ENCODE data around the gene RAB31. TPM values are rescaled to one million over a fixed set of nuclear protein-coding genes. Genes with fewer than 3 reads are reported as not detected.
A peak's percentile ranks its signal among the peaks of the same experiment; 100 is the strongest.
"Not testable (repeated sequence)": the region's sequence is repeated elsewhere in the genome, so short reads cannot be mapped to it uniquely, and the experiment has no call there.

The RAB31 gene
- total and polyA plus RNA-seq, 4 experiments from 2014 or later: 0.07 to 1.8 (median 1.4) TPM

DNA sequence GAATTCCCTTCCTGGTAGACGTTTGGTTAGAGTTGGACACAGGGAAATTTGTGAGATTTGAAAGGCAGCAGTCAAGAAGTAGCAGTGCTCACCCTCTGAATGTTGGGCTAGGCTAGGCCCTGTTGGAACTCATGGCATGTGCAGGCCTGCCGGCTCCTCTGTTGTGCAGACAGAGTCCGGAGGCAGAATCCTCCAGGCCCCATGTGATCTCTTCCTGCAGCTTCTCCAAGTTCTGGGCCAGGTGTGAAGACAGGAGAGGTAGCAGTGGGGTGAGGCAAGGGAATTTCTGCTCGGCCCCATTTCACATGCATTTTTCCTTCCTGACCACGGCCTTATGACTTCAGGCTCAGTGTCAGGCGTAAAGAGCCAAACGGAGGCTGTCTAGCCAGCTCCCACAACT lies 36.9 kb upstream of the RAB31 start:
- Histone ChIP-seq H3K4me3 (ENCODE audit: low read length in 2 of 2) (no peak overlapping the region), H3K27ac (ENCODE audit: low read depth, low read length) (no peak overlapping the region), H3K9me3 (ENCODE audit: control insufficient read depth in 1 of 2, low read length in 2 of 2) (no peaks in the 10 kb centered on the region), H3K27me3 (ENCODE audit: insufficient read depth, low read length) (no peaks in the 10 kb centered on the region), H3K36me3 (ENCODE audit: insufficient read depth, low read length) (no peaks in the 10 kb centered on the region), H3K4me1 (ENCODE audit: insufficient read depth, low read length) (peaks cover 3% of the 10 kb centered on the region)
- ChIA-PET CTCF (ENCODE audit: partially characterized antibody) (no interaction called here), POLR2A (ENCODE audit: partially characterized antibody) (no interaction called here)
- Mint-ChIP-seq H3K9me3 (no peaks in the 10 kb centered on the region), H3K36me3 (no peaks in the 10 kb centered on the region), H3K4me1 (peaks cover 4 to 6% (median 5%) of the 10 kb centered on the region in 4 donors), H3K27me3 (peaks cover 6 to 9% of the 10 kb centered on the region in 2 donors), H3K4me3 (no peak overlapping the region), H3K27ac (no peak overlapping the region)
- no peak for DNase-seq
- intact Hi-C loops (cut with micrococcal nuclease): no loop called here

DNA sequence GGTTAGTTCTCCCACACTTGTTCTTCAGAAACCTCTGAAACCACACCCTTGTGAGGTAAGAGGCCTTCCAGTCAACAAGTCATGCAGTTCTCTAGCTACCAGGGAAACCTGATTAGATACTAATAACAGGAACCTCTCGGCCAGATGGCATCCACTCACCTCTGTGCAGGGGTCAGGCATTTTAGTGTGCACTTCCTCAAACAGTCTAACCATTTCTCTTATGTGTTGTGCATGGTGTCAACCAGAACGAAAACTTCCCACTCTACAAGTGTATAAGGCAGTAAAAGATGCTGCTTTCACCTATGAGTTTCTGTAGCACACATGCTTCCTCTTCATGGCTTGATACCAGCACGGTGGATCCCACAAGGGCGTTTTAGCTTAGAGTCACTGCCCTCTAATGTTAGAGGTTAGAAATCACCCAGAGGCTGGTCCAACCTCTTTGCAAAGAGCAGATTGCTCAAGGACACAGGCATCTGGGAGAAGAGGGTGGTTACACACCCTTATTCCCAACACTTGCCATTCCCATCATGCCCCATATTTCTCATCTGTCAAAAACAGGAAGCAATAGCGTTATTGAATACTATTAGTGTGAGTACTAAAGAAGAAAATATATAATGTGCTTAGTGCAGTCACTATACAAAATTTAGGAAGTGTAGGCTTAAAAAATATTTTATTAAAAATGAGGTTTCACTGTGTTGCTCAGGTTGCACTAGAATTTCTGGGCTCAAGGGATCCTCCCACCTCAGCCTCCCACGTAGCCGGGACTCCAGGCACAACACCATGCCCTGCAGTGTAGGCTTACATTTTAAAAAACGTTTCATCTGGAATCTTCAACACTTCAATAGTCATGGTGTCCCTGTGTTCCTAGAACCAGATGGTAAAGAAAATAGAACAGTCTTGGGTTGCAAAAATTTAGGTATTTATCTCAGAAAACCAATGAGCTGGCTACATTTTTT lies 34.5 kb upstream of the RAB31 start:
- peaks cover 4 to 6% (median 5%) of the 10 kb centered on the region in 4 donors for H3K4me1 Mint-ChIP-seq
- no peaks in the 10 kb centered on the region for H3K36me3 Mint-ChIP-seq
- no peaks in the 10 kb centered on the region for H3K27me3 ChIP-seq (ENCODE audit: insufficient read depth, low read length)
- peak; percentile 27 to 48 (median 31) for DNase-seq
- H3K27ac Mint-ChIP-seq: peak overlapping the region in 3 of 7 donors; percentile 75 to 84 (median 81)
- H3K36me3 ChIP-seq (ENCODE audit: insufficient read depth, low read length): no peaks in the 10 kb centered on the region
- H3K9me3 Mint-ChIP-seq: no peaks in the 10 kb centered on the region
- H3K27me3 Mint-ChIP-seq: peaks cover 6 to 12% of the 10 kb centered on the region in 2 donors
- no peaks in the 10 kb centered on the region for H3K9me3 ChIP-seq (ENCODE audit: control insufficient read depth in 1 of 2, low read length in 2 of 2)
- H3K4me3 Mint-ChIP-seq: peak overlapping the region in 1 of 8 donors; percentile 21
- H3K4me3 ChIP-seq (ENCODE audit: low read length in 2 of 2): no peak overlapping the region
- ChIA-PET POLR2A (ENCODE audit: partially characterized antibody) (interaction anchor here (0.9 kb wide), 1 partner anchor 54 kb away, joined by 3 read pairs; no protein-coding TSS in a partner anchor), CTCF (ENCODE audit: partially characterized antibody) (interaction anchor here (0.7 to 1.8 kb wide), 4 partner anchors 62 to 1897 kb away, joined by 3 to 8 read pairs (median 4); no protein-coding TSS in a partner anchor)
- peaks cover 3% of the 10 kb centered on the region for H3K4me1 ChIP-seq (ENCODE audit: insufficient read depth, low read length)
- no peak overlapping the region for H3K27ac ChIP-seq (ENCODE audit: low read depth, low read length)
- intact Hi-C loops (cut with micrococcal nuclease): loop anchor here (1.0 kb wide), 1 partner anchor 61 kb away; no protein-coding TSS in a partner anchor

DNA sequence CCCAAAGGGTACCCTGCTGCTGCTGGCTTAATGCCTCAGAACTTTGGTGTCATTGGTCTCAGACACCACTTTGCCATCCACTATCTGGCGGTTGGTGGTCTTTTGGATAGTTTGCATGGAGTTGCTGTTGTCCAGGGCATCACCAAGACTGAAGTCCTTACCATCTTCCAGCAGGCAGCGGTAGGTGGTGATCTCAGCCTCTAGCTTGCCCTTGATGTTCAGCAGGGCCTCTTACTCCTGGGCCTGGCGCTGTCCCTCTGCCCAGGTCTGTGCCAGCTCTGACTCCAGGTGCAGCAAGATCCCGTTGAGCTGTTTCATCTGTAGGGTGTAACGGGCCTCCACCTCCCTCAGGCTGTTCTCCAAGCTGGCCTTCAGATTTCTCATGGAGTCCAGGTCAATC lies 29.9 kb upstream of the RAB31 start:
- H3K9me3 ChIP-seq (ENCODE audit: control insufficient read depth in 1 of 2, low read length in 2 of 2); H3K4me1 ChIP-seq (ENCODE audit: insufficient read depth, low read length); H3K4me3 Mint-ChIP-seq; intact Hi-C loops (cut with micrococcal nuclease); DNase-seq; H3K9me3 Mint-ChIP-seq; POLR2A ChIA-PET (ENCODE audit: partially characterized antibody); H3K27ac ChIP-seq (ENCODE audit: low read depth, low read length); H3K36me3 Mint-ChIP-seq; H3K4me1 Mint-ChIP-seq; H3K27ac Mint-ChIP-seq; H3K27me3 ChIP-seq (ENCODE audit: insufficient read depth, low read length); H3K36me3 ChIP-seq (ENCODE audit: insufficient read depth, low read length); H3K4me3 ChIP-seq (ENCODE audit: low read length in 2 of 2): not testable (repeated sequence)
- H3K27me3 Mint-ChIP-seq: peaks cover 11 to 15% of the 10 kb centered on the region in 2 donors
- CTCF ChIA-PET (ENCODE audit: partially characterized antibody): interaction anchor here (1.0 kb wide), 1 partner anchor 9 kb away, joined by 3 read pairs; no protein-coding TSS in a partner anchor

DNA sequence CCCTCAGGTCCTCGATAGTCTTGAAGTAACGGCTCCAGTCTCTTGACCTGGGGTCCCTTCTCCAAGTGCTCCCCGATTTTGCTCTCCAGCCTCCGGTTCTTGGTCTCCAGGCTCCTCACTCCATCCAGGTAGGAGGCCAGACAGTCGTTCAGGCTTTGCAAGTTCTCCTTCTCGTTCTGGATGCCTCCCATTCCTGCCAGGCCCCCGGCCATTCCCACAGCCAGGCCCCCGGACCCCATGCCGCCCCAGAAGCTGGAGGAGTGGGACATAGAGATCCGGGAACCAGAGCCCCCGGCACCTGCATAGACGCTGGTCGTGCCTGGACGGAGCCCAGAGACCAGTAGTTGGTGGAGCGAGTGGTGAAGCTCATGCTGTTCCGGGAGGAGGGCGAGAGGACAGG lies 29.0 kb upstream of the RAB31 start:
- Mint-ChIP-seq H3K9me3 (no peaks in the 10 kb centered on the region), H3K36me3 (no peaks in the 10 kb centered on the region), H3K27me3 (peaks cover 16 to 22% of the 10 kb centered on the region in 2 donors), H3K27ac (no peak overlapping the region), H3K4me3 (no peak overlapping the region), H3K4me1 (no peaks in the 10 kb centered on the region)
- intact Hi-C loops (cut with micrococcal nuclease): no loop called here
- no peaks in the 10 kb centered on the region for H3K36me3 ChIP-seq (ENCODE audit: insufficient read depth, low read length)
- H3K27me3 ChIP-seq (ENCODE audit: insufficient read depth, low read length): no peaks in the 10 kb centered on the region
- H3K4me1 ChIP-seq (ENCODE audit: insufficient read depth, low read length): no peaks in the 10 kb centered on the region
- no peak for DNase-seq
- H3K9me3 ChIP-seq (ENCODE audit: control insufficient read depth in 1 of 2, low read length in 2 of 2): no peaks in the 10 kb centered on the region
- H3K27ac ChIP-seq (ENCODE audit: low read depth, low read length): no peak overlapping the region
- CTCF ChIA-PET (ENCODE audit: partially characterized antibody): interaction anchor here (1.0 kb wide), 1 partner anchor 9 kb away, joined by 3 read pairs; no protein-coding TSS in a partner anchor
- POLR2A ChIA-PET (ENCODE audit: partially characterized antibody): no interaction called here
- H3K4me3 ChIP-seq (ENCODE audit: low read length in 2 of 2): no peak overlapping the region

DNA sequence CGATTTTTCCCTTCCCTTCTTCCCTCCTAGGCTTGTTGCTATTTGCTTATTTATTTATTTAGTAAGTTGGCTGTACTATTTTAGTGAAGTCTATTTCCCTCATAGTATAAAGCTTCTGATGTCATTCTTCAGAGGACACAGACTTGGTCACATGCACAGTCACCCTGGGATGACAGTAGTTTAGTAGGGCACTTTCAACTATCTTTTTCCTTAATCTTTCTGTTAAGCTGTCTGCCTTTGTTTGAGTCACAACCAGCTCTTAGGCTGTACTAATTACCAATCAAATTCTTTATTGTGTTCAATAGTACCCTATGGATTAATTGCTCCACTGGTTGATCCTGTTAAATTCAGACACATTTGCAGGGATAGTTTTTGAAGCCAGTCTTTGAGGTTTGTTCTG lies 26.9 kb upstream of the RAB31 start:
- Histone ChIP-seq H3K27ac (ENCODE audit: low read depth, low read length) (no peak overlapping the region), H3K9me3 (ENCODE audit: control insufficient read depth in 1 of 2, low read length in 2 of 2) (no peaks in the 10 kb centered on the region), H3K4me3 (ENCODE audit: low read length in 2 of 2) (no peak overlapping the region), H3K27me3 (ENCODE audit: insufficient read depth, low read length) (no peaks in the 10 kb centered on the region), H3K4me1 (ENCODE audit: insufficient read depth, low read length) (no peaks in the 10 kb centered on the region), H3K36me3 (ENCODE audit: insufficient read depth, low read length) (no peaks in the 10 kb centered on the region)
- Mint-ChIP-seq H3K27ac (no peak overlapping the region), H3K4me3 (no peak overlapping the region), H3K27me3 (peaks cover 10 to 22% of the 10 kb centered on the region in 2 donors), H3K4me1 (peaks cover 0 to 5% (median 2%) of the 10 kb centered on the region in 4 donors), H3K9me3 (no peaks in the 10 kb centered on the region), H3K36me3 (no peaks in the 10 kb centered on the region)
- POLR2A ChIA-PET (ENCODE audit: partially characterized antibody): no interaction called here
- CTCF ChIA-PET (ENCODE audit: partially characterized antibody): no interaction called here
- no peak for DNase-seq
- intact Hi-C loops (cut with micrococcal nuclease): no loop called here

DNA sequence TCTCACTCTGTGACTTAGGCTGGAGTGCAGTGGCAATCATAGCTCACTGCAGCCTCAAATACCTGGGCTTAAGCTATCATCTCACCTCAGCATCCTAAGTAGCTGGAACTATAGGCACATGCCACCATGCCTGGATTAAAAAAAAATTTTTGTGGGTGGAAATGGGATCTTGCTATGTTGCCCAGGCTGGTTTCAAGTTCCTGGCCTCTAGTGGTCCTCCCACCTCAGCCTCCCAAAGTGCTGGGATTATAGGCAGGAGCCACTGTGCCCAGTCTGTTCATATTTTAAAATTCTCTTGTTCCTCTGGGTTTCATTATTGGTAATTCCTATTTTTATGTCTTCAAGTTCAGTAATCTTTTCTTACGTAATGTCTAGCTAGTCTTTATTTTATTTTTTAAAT lies 25.5 kb upstream of the RAB31 start:
- Histone ChIP-seq H3K36me3 (ENCODE audit: insufficient read depth, low read length) (no peaks in the 10 kb centered on the region), H3K9me3 (ENCODE audit: control insufficient read depth in 1 of 2, low read length in 2 of 2) (no peaks in the 10 kb centered on the region), H3K4me3 (ENCODE audit: low read length in 2 of 2) (no peak overlapping the region), H3K4me1 (ENCODE audit: insufficient read depth, low read length) (no peaks in the 10 kb centered on the region), H3K27me3 (ENCODE audit: insufficient read depth, low read length) (no peaks in the 10 kb centered on the region), H3K27ac (ENCODE audit: low read depth, low read length) (no peak overlapping the region)
- H3K36me3 Mint-ChIP-seq: no peaks in the 10 kb centered on the region
- peaks cover 7 to 26% of the 10 kb centered on the region in 2 donors for H3K27me3 Mint-ChIP-seq
- ChIA-PET CTCF (ENCODE audit: partially characterized antibody) (no interaction called here), POLR2A (ENCODE audit: partially characterized antibody) (no interaction called here)
- intact Hi-C loops (cut with micrococcal nuclease): no loop called here
- H3K4me3 Mint-ChIP-seq: no peak overlapping the region
- DNase-seq: no peak
- peaks cover 0 to 5% (median 2%) of the 10 kb centered on the region in 4 donors for H3K4me1 Mint-ChIP-seq
- H3K27ac Mint-ChIP-seq: no peak overlapping the region
- H3K9me3 Mint-ChIP-seq: peaks cover 0 to 1% (median 0%) of the 10 kb centered on the region in 8 donors

All from CD4-positive, alpha-beta memory T cell (primary cell).